Caco-2 (cell line): Measurements from ENCODE around the gene TRAPPC13. TPM values are rescaled to one million over a fixed set of nuclear protein-coding genes. Genes with fewer than 3 reads are reported as not detected.

Experiments
- Bru-seq: library from RNA; stranded (reverse); fragments of 400-500 nt; gene quantifications from one replicate; lab custom pipeline; 2021; lab: Mats Ljungman, UMichigan
- BruChase-seq, 2 experiments: library from RNA; stranded (reverse); fragments of 400-500 nt; gene quantifications; one replicate each; lab custom pipeline; 2021; lab: Mats Ljungman, UMichigan
- BruUV-seq: library from RNA; stranded (reverse); fragments of 400-500 nt; replicated peaks from 2 replicates; lab custom pipeline; 2021; lab: Mats Ljungman, UMichigan
- CTCF ChIA-PET: fragments of 300-600 bp; sonication (Branson Sonifier 250); formaldehyde crosslinking; loops from one replicate; lab custom pipeline; 2022; ENCODE audit warnings: antibody characterized with exemption; lab: Charles Lee
- POLR2A ChIA-PET: fragments of 300-600 bp; sonication (Branson Sonifier 250); formaldehyde crosslinking; loops from one replicate; lab custom pipeline; 2022; ENCODE audit warnings: antibody characterized with exemption; lab: Charles Lee
- DNase-seq, 2 experiments: peaks; one replicate each; pipeline versions ENCODE4 v3.0.0 to v3.0.0-alpha.2; 2020 to 2022
- H3K27me3 ChIP-seq: replicated peaks from 2 replicates; pipeline ENCODE4 v1.6.0; 2011; ENCODE audit warnings: low read length; ENCODE audit not compliant: control insufficient read depth, insufficient read depth
- H3K36me3 ChIP-seq: 2 replicates; pipeline ENCODE4 v1.5.1; 2011; ENCODE audit warnings: low read length; ENCODE audit not compliant: control insufficient read depth, insufficient read depth
- H3K4me1 ChIP-seq: fragments of 250-450 bp; sonication (Bioruptor Pico); 2 replicates; pipeline ENCODE4 v1.5.1; 2020; ENCODE audit warnings: mild to moderate bottlenecking
- H3K4me3 ChIP-seq: 2 replicates; pipeline ENCODE4 v1.5.1; 2011; ENCODE audit warnings: low read depth, mild to moderate bottlenecking, control low read depth, low read length
- H3K9me3 ChIP-seq: fragments of 250-450 bp; sonication (Bioruptor Pico); 2 replicates; pipeline ENCODE4 v1.5.1; 2020; ENCODE audit warnings: mild to moderate bottlenecking, moderate library complexity
- H3K27ac Mint-ChIP-seq: one replicate; pipeline ENCODE4 v1.8.0; 2022; ENCODE audit warnings: mixed read lengths; ENCODE audit not compliant: unreplicated experiment
- H3K27me3 Mint-ChIP-seq: one replicate; pipeline ENCODE4 v1.8.0; 2022; ENCODE audit warnings: mixed read lengths; ENCODE audit not compliant: insufficient read depth, unreplicated experiment
- H3K36me3 Mint-ChIP-seq: one replicate; pipeline ENCODE4 v1.8.0; 2022; ENCODE audit warnings: mild to moderate bottlenecking, mixed read lengths; ENCODE audit not compliant: insufficient read depth, unreplicated experiment
- H3K4me1 Mint-ChIP-seq: one replicate; pipeline ENCODE4 v1.8.0; 2022; ENCODE audit warnings: low read depth, mixed read lengths; ENCODE audit not compliant: unreplicated experiment
- H3K4me3 Mint-ChIP-seq: one replicate; pipeline ENCODE4 v1.8.0; 2022; ENCODE audit warnings: mild to moderate bottlenecking, moderate library complexity, mixed read lengths; ENCODE audit not compliant: unreplicated experiment
- H3K9me3 Mint-ChIP-seq: one replicate; pipeline ENCODE4 v1.8.0; 2022; ENCODE audit warnings: mixed read lengths; ENCODE audit not compliant: unreplicated experiment
- intact Hi-C: fragments of 100-400 bp; cut with micrococcal nuclease; formaldehyde crosslinking; loops from one replicate; pipeline ENCODE4 v1.10.0; 2022; ENCODE audit not compliant: unreplicated experiment
- long read RNA-seq: library from polyadenylated mRNA; stranded (forward); transcript quantifications from one replicate; pipeline ENCODE4 v2.0.0, GENCODE V29; 2022
- total RNA-seq: library from RNA; stranded (reverse); gene quantifications from 2 replicates; pipeline ENCODE4 v1.2.3, GENCODE V29; 2022
- TF ChIP-seq, protein P1 (sequence below), 2 experiments: fragments of 200-600 bp in 1 of 2; IDR thresholded peaks; 1 replicate in 1 of 2; 2 replicates in 1 of 2; pipeline versions ENCODE4 v1.5.1 to v1.8.0; 2011 to 2022; ENCODE audit warnings: antibody characterized with exemption in 1 of 2, control low read depth in 1 of 2, inconsistent platforms in 1 of 2, low read depth in 1 of 2, low read length in 1 of 2, mild to moderate bottlenecking in 1 of 2, moderate library complexity in 1 of 2; ENCODE audit not compliant: insufficient read depth in 1 of 2, severe bottlenecking in 1 of 2, unreplicated experiment in 1 of 2

TRAPPC13 gene, protein sequence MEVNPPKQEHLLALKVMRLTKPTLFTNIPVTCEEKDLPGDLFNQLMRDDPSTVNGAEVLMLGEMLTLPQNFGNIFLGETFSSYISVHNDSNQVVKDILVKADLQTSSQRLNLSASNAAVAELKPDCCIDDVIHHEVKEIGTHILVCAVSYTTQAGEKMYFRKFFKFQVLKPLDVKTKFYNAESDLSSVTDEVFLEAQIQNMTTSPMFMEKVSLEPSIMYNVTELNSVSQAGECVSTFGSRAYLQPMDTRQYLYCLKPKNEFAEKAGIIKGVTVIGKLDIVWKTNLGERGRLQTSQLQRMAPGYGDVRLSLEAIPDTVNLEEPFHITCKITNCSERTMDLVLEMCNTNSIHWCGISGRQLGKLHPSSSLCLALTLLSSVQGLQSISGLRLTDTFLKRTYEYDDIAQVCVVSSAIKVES
- total RNA-seq (18.7 and 19.6 TPM in 2 replicates), Bru-seq, nascent RNA (percentile 71 among the genes with signal in this experiment), BruChase-seq, experiment 1, labeled RNA remaining after a 2-hour chase (percentile 75 among the genes with signal in this experiment), BruChase-seq, experiment 2, labeled RNA remaining after a 6-hour chase (percentile 70 among the genes with signal in this experiment)
- long read RNA-seq, partial matches to known transcripts, result 0 of 28 reads
- long read RNA-seq, other reads (novel, unspliced or antisense), result 20 of 28 reads

DNA sequence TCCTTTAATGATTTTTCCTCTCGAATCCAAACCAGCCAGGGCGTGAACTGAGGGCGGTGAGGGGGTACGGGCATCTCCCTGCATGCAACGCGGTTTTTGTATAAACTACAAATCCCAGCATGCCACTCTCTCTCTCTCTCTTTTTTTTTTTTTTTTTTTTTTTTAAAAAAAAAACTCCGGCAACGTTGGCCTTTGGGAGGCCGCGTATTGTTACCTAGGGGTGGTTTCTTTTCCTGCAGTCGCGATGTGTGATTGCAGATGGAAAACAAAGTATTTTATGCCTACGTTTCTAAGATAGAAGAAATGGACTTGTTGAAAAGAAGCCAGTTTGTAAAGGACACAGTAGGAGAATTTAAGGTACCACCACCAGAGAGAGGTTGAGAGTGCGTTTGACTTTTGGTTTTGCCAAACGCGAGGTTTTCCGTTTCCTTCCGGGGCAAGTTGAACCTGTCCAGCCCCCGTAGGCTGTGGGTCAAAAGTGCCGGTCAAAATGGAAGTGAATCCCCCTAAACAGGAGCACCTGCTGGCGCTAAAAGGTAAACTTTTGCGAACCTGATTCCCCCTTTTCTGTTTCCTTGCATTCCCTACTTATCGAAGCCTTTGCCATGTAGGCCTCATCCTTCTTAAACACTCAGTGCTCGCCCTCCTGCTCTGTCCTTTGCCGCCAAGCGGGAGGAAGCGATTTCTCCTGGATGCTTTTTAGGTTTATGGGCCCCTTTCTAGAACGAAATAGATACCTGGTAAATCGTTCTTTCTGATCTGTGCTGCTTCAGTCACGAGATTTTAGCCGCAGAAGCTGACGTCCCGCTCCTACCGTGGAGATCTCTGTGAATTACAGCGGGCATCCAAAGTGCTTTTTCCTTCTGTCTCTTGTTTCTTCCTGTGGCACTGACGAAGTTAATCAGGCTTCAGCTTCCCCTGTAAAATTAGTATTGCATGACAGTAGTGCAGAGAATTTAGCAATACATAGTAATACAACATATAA is at the start of gene TRAPPC13, which contains the start of gene SHLD3:
TSS of gene TRAPPC13 (plus strand) at position 457 of the 985 bp plus-strand sequence. CDS start at position 491, 34 bp downstream.
TSS of gene SHLD3 (plus strand) at position 457 of the 985 bp plus-strand sequence. CDS start 4,561 bp downstream, outside the sequence.
- H3K4me3 Mint-ChIP-seq, result peak within 1 kb of the TSS; percentile 100
- TF ChIP-seq, protein P1, sequence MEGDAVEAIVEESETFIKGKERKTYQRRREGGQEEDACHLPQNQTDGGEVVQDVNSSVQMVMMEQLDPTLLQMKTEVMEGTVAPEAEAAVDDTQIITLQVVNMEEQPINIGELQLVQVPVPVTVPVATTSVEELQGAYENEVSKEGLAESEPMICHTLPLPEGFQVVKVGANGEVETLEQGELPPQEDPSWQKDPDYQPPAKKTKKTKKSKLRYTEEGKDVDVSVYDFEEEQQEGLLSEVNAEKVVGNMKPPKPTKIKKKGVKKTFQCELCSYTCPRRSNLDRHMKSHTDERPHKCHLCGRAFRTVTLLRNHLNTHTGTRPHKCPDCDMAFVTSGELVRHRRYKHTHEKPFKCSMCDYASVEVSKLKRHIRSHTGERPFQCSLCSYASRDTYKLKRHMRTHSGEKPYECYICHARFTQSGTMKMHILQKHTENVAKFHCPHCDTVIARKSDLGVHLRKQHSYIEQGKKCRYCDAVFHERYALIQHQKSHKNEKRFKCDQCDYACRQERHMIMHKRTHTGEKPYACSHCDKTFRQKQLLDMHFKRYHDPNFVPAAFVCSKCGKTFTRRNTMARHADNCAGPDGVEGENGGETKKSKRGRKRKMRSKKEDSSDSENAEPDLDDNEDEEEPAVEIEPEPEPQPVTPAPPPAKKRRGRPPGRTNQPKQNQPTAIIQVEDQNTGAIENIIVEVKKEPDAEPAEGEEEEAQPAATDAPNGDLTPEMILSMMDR (IDR thresholded peaks at IDR 0.05; ENCODE audit: insufficient read depth in 1 of 2, low read depth in 1 of 2, low read length in 1 of 2, severe bottlenecking in 1 of 2, unreplicated experiment in 1 of 2), result no peak
- BruUV-seq, result TSS peak; percentile 75
- CTCF ChIA-PET, result interaction anchor here (0.9 kb wide), 1 partner anchor 13 kb away, joined by 3 read pairs; no protein-coding TSS in a partner anchor
- Histone ChIP-seq H3K4me3 (peak within 1 kb of the TSS; percentile 54), H3K4me1 (peaks cover 5% of the 10 kb centered on the region; the same call in 1 of the 2 replicates), H3K27me3 (no peaks in the 10 kb centered on the region), H3K36me3 (no peaks in the 10 kb centered on the region), H3K9me3 (no peaks in the 10 kb centered on the region)
- H3K4me1 Mint-ChIP-seq, result peaks cover 6% of the 10 kb centered on the region
- no peaks in the 10 kb centered on the region for H3K27me3 Mint-ChIP-seq
- peak within 1 kb of the TSS; percentile 96 for H3K27ac Mint-ChIP-seq
- POLR2A ChIA-PET, result interaction anchor here (0.6 to 1.3 kb wide), 4 partner anchors 13 to 80 kb away, joined by 3 to 6 read pairs (median 4); partner anchors contain the start of genes CENPK and PPWD1
- peaks cover 13% of the 10 kb centered on the region for H3K36me3 Mint-ChIP-seq
- peak; percentile 80 to 87 for DNase-seq
- no peaks in the 10 kb centered on the region for H3K9me3 Mint-ChIP-seq
- intact Hi-C loops, result loop anchor here (1.0 to 5.0 kb wide), 4 partner anchors 14 to 97 kb away; partner anchors contain the start of genes CENPK, NLN, PPWD1 and SGTB

DNA sequence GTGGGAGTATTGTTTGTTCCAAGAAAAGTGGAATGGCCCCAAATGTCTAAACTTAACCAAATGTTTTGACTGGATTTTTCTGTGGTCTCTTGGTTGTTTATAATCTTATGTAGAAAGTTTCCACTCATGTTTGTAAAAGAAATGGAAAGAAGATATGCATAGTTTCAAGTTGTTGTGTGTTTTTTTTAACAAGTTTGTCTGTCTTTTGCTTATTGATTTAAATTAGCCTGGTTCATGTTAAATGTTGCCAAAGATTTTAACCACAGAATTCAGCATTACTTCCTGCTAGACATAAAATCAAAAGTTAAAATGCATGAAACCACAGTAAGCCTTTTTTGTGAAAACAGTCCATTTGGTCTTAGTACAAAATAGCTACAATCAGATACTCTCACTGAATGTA is 47.7 kb upstream of the TRAPPC13 start:
- peaks cover 62% of the 10 kb centered on the region for H3K36me3 Mint-ChIP-seq
- no peaks in the 10 kb centered on the region for H3K4me1 Mint-ChIP-seq
- POLR2A ChIA-PET, result no interaction called here

More for the DNA sequence above, 47.7 kb upstream of the TRAPPC13 start:
- H3K36me3 ChIP-seq, result peaks cover 1% of the 10 kb centered on the region
- no peak for DNase-seq
- CTCF ChIA-PET, result no interaction called here
- H3K27ac Mint-ChIP-seq, result no peak overlapping the region
- no peak overlapping the region for H3K4me3 ChIP-seq
- H3K9me3 Mint-ChIP-seq, result no peaks in the 10 kb centered on the region
- no peak overlapping the region for H3K4me3 Mint-ChIP-seq
- H3K27me3 Mint-ChIP-seq, result no peaks in the 10 kb centered on the region
- H3K27me3 ChIP-seq, result no peaks in the 10 kb centered on the region
- intact Hi-C loops, result no loop called here
- BruUV-seq, result no TSS peak
- H3K9me3 ChIP-seq, result no peaks in the 10 kb centered on the region
- TF ChIP-seq, protein P1 (IDR thresholded peaks at IDR 0.05; ENCODE audit: insufficient read depth in 1 of 2, low read depth in 1 of 2, low read length in 1 of 2, severe bottlenecking in 1 of 2, unreplicated experiment in 1 of 2), result no peak
- no peaks in the 10 kb centered on the region for H3K4me1 ChIP-seq
